NT2/D1 (cell line): ENCODE measurements around the gene NEUROG1.

Experiments used
- DNase-seq: peaks from one replicate; pipeline ENCODE4 v3.0.0-alpha.2; 2011; ENCODE audit warnings: low read depth, low spot score
- H3K27me3 ChIP-seq: 2 replicates; pipeline ENCODE4 v1.6.0; 2011; ENCODE audit warnings: mild to moderate bottlenecking; ENCODE audit not compliant: insufficient read length, insufficient read depth
- H3K36me3 ChIP-seq: 2 replicates; pipeline ENCODE4 v1.6.1; 2011; ENCODE audit warnings: mild to moderate bottlenecking, low read length, mixed read lengths; ENCODE audit not compliant: insufficient read depth, insufficient read length
- H3K4me1 ChIP-seq: 2 replicates; pipeline ENCODE4 v1.5.1; 2011; ENCODE audit not compliant: insufficient read depth, insufficient read length
- H3K4me3 ChIP-seq: 2 replicates; pipeline ENCODE4 v1.5.1; 2011; ENCODE audit warnings: low read depth; ENCODE audit not compliant: insufficient read length
- H3K9ac ChIP-seq: 2 replicates; pipeline ENCODE4 v1.6.0; 2011; ENCODE audit warnings: low read depth; ENCODE audit not compliant: insufficient read length
- H3K9me3 ChIP-seq: 2 replicates; pipeline ENCODE4 v1.5.1; 2011; ENCODE audit warnings: mild to moderate bottlenecking, low read length; ENCODE audit not compliant: insufficient read depth
- SUZ12 ChIP-seq: IDR thresholded peaks from 2 replicates; pipeline ENCODE4 v1.6.1; 2011; ENCODE audit not compliant: insufficient read length, insufficient read depth; ENCODE audit errors: extremely low read depth
- YY1 ChIP-seq: IDR thresholded peaks from 2 replicates; pipeline ENCODE4 v1.6.1; 2011; ENCODE audit not compliant: insufficient read length, insufficient read depth
- ZNF274 ChIP-seq: IDR thresholded peaks from 2 replicates; pipeline ENCODE4 v1.6.1; 2011; ENCODE audit warnings: mild to moderate bottlenecking, low read depth, low read length

Gene NEUROG1

DNA sequence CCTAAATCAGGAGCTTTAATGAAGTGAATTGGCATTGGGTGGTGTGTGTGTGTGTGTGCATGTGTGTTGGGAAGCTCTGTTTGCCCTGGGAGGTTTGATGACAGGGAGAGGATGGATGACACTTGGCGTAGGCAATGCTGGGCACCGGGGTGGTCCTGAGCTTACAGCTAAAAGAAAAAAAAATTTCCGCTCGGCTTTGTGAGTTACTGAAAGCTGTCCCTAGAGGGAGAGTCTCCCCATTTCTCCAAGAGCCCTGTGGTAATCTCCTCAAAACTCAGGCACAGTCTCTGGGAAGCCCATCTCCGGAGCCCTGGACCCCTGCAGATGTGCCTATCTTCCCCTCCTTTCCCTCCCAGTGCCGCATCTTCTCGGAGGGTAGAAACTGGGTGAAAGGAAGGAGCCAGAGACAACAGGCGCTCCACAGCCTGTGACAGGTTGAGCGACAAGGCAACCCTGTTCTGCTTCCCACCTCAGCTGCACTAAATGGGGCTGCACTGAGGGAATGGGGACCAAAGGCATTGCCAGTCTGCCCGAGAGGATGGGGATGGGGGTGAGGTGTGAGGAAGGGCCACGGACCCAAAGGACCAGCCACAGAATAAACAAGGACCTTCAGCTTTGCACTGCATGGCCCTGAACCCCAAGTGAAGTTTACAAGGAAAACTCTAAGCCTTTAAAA, 47.8 kb downstream of the NEUROG1 start:
- no peak for DNase-seq
- Histone ChIP-seq H3K9me3 (no peaks in the 10 kb centered on the region), H3K27me3 (peaks cover 86% of the 10 kb centered on the region), H3K4me1 (peaks cover 21% of the 10 kb centered on the region), H3K36me3 (no peaks in the 10 kb centered on the region), H3K9ac (no peak overlapping the region), H3K4me3 (no peak overlapping the region)
- TF ChIP-seq YY1 (no peak), SUZ12 (no peak), ZNF274 (no peak)

DNA sequence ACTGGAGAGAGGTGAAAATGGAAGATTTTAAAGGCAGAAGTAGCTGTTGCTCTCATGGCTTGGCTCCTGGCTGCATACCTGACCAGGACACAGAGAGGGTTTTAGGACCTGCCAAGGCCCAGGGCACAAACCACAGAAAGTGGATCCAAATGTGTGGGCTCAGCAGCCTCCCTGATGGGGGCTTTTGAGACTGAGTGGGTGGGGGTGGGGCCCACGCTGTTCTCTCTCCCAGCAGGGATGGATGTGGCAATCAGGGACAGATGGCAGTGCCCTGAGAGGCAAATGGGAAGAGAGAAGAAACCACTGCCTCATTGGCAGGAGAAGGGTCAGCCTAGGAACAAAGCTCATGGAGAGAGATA, 48.7 kb downstream of the NEUROG1 start:
- Histone ChIP-seq H3K9me3 (no peaks in the 10 kb centered on the region), H3K36me3 (no peaks in the 10 kb centered on the region), H3K27me3 (peaks cover 86% of the 10 kb centered on the region), H3K9ac (no peak overlapping the region), H3K4me1 (peaks cover 21% of the 10 kb centered on the region), H3K4me3 (no peak overlapping the region)
- DNase-seq: no peak
- TF ChIP-seq YY1 (no peak), SUZ12 (no peak), ZNF274 (no peak)

GRCh38 chr5:135486131-135487036, 49.4 kb downstream of the NEUROG1 start:
- no peaks in the 10 kb centered on the region for H3K9me3 ChIP-seq
- H3K9ac ChIP-seq: no peak overlapping the region
- H3K4me1 ChIP-seq: peaks cover 18% of the 10 kb centered on the region
- H3K27me3 ChIP-seq: peaks cover 86% of the 10 kb centered on the region
- TF ChIP-seq YY1: no peak
- TF ChIP-seq ZNF274: no peak
- TF ChIP-seq SUZ12: no peak
- H3K4me3 ChIP-seq: no peak overlapping the region
- no peak for DNase-seq
- no peaks in the 10 kb centered on the region for H3K36me3 ChIP-seq

DNA sequence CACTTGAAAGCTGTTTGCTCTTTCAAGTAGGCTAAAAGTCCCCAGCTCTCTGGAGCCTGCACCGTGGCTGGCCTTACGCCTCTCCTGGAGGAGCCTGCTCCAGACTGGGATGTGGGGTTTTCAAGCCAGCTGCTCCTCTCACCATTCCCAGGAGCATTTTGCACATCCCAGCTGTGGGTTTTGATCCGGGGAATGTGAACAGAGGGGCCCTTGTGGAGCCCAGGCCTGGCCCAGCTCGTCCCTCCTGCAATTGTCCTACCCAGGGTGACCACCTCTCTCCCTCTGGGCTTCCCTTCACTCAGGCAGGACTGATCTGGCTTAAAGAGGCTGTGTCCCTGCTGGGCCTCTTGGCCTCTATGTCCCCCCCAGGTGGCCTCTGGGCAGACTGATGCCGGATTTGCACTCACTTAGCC, 51.1 kb downstream of the NEUROG1 start:
- TF ChIP-seq YY1 (no peak), ZNF274 (no peak), SUZ12 (no peak)
- Histone ChIP-seq H3K27me3 (peaks cover 85% of the 10 kb centered on the region), H3K9me3 (no peaks in the 10 kb centered on the region), H3K36me3 (no peaks in the 10 kb centered on the region), H3K9ac (no peak overlapping the region), H3K4me3 (no peak overlapping the region), H3K4me1 (peaks cover 11% of the 10 kb centered on the region)
- DNase-seq: no peak
